GM15510 (cell line): Measurements from ENCODE around the gene MACROH2A1.

ENCODE experiments used
- POLR2A ChIP-seq: IDR thresholded peaks from 3 replicates; pipeline ENCODE4 v1.6.1; 2011; ENCODE audit warnings: borderline replicate concordance; ENCODE audit not compliant: insufficient read length; ENCODE audit errors: extremely low read depth

MACROH2A1 gene

GRCh38 chr5:135319928-135320606 is 79.0 kb downstream of the MACROH2A1 start:
- TF ChIP-seq POLR2A: no peak

- no peak for TF ChIP-seq POLR2A
Measured at GRCh38 chr5:135319458-135319857, 79.6 kb downstream of the MACROH2A1 start.

- no peak for TF ChIP-seq POLR2A
Measured at GRCh38 chr5:135318924-135319323, 80.1 kb downstream of the MACROH2A1 start.

- no peak for TF ChIP-seq POLR2A
Measured at GRCh38 chr5:135318037-135318436, 81.0 kb downstream of the MACROH2A1 start.

DNA sequence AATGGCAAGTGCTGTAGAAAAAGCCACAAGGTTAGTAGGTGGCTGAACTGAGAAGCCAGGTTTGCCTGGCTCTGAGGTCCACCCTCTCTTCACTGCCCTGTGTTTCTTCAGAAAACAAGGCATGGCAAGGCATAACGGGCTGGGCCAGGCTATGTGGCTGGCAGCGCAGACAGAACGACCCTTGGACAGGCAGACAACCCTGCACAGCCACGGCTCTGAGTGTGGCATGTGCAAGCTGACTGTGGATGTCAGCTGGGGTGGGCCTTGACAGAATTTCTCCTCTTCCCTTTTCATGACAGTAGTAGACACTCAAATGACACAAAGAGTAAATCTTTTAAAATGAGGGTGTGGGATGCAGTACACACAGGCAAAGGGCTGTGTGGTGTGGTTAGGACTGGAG is 81.7 kb downstream of the MACROH2A1 start:
- no peak for TF ChIP-seq POLR2A

GRCh38 chr5:135315386-135315785 is 83.6 kb downstream of the MACROH2A1 start:
- TF ChIP-seq POLR2A: no peak

DNA sequence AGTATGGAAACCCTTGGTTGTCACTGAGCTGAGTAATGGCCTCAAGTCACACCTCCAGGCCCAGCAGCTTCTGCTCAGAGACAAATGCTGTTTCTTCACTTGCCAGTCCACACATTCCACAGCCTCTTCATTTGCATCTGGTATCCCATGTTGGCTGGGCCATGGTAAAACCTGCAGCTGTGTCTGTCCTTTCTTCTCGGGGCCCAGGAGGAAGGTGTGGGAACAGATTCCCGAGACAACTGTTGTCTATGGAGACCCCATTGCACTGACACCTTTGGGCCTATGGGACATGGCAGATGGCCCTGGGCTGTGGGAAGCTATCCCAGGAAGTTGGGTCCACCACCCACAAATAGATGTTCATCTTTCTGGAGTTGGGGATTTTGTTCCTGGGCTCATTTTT is 85.1 kb downstream of the MACROH2A1 start:
- TF ChIP-seq POLR2A: no peak

- TF ChIP-seq POLR2A: no peak
Measured at GRCh38 chr5:135313405-135313804, 85.6 kb downstream of the MACROH2A1 start.

GRCh38 chr5:135312255-135312935 is 86.6 kb downstream of the MACROH2A1 start:
- no peak for TF ChIP-seq POLR2A

- no peak for TF ChIP-seq POLR2A
Measured at GRCh38 chr5:135310328-135310989, 88.6 kb downstream of the MACROH2A1 start.

DNA sequence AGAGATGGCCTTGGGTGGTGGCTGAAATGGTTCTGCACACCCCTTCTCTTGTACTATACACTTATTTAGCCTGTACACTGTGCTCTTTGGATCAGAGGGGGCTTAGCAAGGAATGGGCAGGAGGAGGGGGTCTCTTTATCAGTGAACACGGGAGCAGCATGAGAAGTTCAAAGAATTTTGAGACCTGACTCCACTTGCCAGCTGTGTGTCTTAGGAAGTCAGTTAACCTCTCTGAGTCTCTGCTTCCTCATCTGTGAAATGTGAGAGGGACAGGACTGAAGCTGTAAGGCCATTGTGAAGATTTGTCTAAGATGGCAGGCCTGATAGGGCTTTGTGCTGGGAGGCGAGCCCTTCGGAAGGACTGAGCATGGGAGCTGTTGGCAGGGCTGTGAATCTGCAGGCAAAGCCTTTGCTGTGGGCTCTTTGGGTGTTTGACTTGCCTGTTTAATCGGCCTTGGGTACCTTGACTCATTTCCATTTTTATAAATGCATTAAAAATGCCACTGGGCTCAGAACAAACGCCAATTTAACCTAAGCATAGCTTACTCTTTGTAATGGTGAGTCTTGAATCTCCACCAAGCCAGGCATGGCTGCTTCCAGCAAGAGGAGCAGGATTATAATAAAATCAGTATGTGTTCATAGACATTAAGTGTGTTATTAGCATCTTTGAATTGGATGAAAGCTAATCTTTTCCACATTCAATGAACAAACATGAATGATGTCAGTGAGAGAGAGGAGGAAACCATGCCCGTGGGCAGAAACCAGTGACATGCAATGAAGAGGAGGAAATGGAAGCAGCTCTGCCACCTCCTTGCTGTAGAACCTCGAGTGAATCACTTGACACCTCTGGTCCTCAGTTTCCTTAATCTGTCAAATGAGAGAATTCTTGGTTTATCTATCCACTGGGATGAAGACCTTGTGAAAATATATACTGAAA is 89.4 kb downstream of the MACROH2A1 start:
- no peak for TF ChIP-seq POLR2A

- TF ChIP-seq POLR2A: no peak
Measured at GRCh38 chr5:135308752-135309151, 90.3 kb downstream of the MACROH2A1 start.

DNA sequence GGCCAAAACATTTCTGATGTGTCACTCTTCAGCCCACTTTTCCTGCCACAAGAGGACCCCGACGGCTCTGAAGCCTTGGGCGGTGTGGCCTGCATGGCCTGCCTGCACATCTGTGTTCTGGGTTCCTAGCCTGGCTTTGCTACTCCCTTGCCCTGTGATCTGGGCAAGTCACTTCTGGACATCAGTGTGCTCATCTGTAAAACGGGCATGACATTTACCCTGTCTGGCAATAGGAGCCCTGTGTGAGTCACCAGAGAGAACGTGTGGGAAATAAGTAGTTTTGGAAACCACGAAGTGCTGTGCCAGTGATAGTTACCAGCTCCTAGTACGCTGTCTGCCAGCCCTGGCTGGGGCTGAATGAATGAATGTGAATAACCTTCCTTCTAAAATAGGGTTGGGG is 90.8 kb downstream of the MACROH2A1 start:
- TF ChIP-seq POLR2A: no peak

DNA sequence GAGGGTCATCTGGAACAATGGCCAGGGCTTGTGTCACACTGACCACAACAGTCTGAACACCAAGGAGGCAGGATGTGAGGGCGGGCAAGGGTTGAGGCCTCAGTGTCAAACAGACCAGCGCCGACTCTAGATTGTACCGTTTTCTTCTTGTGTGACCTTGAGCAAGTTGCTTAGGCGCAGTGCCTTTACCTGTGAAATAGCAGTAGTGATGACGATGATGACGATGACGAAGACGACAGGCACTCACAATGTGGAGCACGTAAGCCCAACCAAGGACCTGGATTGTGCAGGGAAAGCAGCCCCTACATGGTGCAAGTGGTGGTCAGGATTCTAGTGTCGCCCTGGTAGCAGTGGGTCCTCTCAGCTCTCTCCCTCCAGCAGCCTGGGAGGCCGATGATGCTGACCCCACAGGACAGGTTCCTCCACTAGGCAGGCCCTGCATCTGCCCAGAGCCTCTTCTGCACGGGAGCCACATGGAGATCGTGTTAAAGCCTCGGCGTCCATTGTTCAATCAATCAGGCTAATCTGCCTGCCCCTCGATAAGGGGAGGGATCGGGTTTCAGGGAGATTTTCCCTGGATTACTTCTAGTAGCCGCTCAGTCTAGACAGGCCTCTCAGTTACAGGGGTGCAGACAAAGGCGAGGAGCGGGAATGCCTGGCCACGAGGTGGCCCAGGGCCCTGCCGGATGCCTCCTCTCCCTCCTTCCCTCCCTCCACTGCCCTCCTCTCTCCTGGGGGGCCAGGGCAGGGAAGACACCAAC is 91.7 kb downstream of the MACROH2A1 start:
- TF ChIP-seq POLR2A: no peak

DNA sequence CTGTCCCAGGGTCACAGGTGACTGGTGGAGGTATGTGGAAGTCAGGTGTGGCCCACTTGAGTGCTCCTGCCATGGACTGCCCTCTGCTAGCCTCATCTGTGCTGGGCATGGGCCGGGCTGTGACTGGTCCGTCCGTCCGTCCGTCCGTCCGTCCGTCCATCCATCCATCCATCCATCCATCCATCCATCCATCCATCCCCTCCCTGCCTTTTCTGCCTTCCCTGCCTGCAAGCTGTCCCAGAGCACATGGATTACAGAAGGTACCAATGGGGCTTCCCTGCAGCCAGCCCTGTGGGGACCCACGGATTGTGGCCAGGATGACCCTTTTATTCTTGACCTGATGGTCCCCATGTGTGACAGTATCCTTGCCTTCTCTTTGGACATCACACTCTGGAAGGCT is 92.5 kb downstream of the MACROH2A1 start:
- no peak for TF ChIP-seq POLR2A
